Measurements from ENCODE around the gene DNTT. TPM values are rescaled to one million over a fixed set of nuclear protein-coding genes. Genes with fewer than 3 reads are reported as not detected.
"Not testable (repeated sequence)": the region's sequence is repeated elsewhere in the genome, so short reads cannot be mapped to it uniquely, and the experiment has no call there.

DNTT gene
- total RNA-seq, 1 donor = not detected

- no peak for TF ChIP-seq CTCF (IDR thresholded peaks at IDR 0.05; ENCODE audit: extremely low read depth, low read depth, low read length)
- H2AFZ ChIP-seq (ENCODE audit: low read length) = no peak overlapping the region
- DNase-seq (ENCODE audit: insufficient read length, low spot score, missing footprints) = peak; percentile 26
These were observed 2.3 kb downstream of the DNTT start for GRCh38 chr10:96306516-96306915.

GRCh38 chr10:96308854-96309253 lies 4.6 kb downstream of the DNTT start:
- H3K79me2 ChIP-seq (ENCODE audit: insufficient read depth, low read length); H2AFZ ChIP-seq (ENCODE audit: low read length); H4K20me1 ChIP-seq (ENCODE audit: insufficient read depth, low read length); DNase-seq (ENCODE audit: insufficient read length, low spot score, missing footprints); H3K4me3 ChIP-seq (ENCODE audit: insufficient read depth, low read length); H3K27ac ChIP-seq (ENCODE audit: low read depth, low read length); H3K9me3 ChIP-seq (ENCODE audit: low read depth, low read length); H3K4me2 ChIP-seq (ENCODE audit: insufficient read depth, low read length); H3K27me3 ChIP-seq (ENCODE audit: insufficient read depth, low read length); H3K4me1 ChIP-seq (ENCODE audit: insufficient read depth, low read length); H3K36me3 ChIP-seq (ENCODE audit: insufficient read depth, low read length): not testable (repeated sequence)

More at GRCh38 chr10:96306516-96306915, 2.3 kb downstream of the DNTT start:
- H3K27ac ChIP-seq (ENCODE audit: low read depth, low read length) = no peak overlapping the region
- no peaks in the 10 kb centered on the region for H3K79me2 ChIP-seq (ENCODE audit: insufficient read depth, low read length)
- H3K9me3 ChIP-seq (ENCODE audit: low read depth, low read length) = no peaks in the 10 kb centered on the region
- H3K27me3 ChIP-seq (ENCODE audit: insufficient read depth, low read length) = peaks cover 2% of the 10 kb centered on the region
- no peak overlapping the region for H3K4me2 ChIP-seq (ENCODE audit: insufficient read depth, low read length)
- H3K4me3 ChIP-seq (ENCODE audit: insufficient read depth, low read length) = no peak overlapping the region
- no peaks in the 10 kb centered on the region for H3K36me3 ChIP-seq (ENCODE audit: insufficient read depth, low read length)
- H3K4me1 ChIP-seq (ENCODE audit: insufficient read depth, low read length) = no peaks in the 10 kb centered on the region
- H4K20me1 ChIP-seq (ENCODE audit: insufficient read depth, low read length) = no peaks in the 10 kb centered on the region

- no peaks in the 10 kb centered on the region for H3K4me1 ChIP-seq (ENCODE audit: insufficient read depth, low read length)
- H3K79me2 ChIP-seq (ENCODE audit: insufficient read depth, low read length) = no peaks in the 10 kb centered on the region
- H3K36me3 ChIP-seq (ENCODE audit: insufficient read depth, low read length) = no peaks in the 10 kb centered on the region
- H3K9me3 ChIP-seq (ENCODE audit: low read depth, low read length) = no peaks in the 10 kb centered on the region
- no peaks in the 10 kb centered on the region for H3K27me3 ChIP-seq (ENCODE audit: insufficient read depth, low read length)
- H4K20me1 ChIP-seq (ENCODE audit: insufficient read depth, low read length) = no peaks in the 10 kb centered on the region
- H3K4me3 ChIP-seq (ENCODE audit: insufficient read depth, low read length) = no peak overlapping the region
- TF ChIP-seq CTCF (IDR thresholded peaks at IDR 0.05; ENCODE audit: extremely low read depth, low read depth, low read length) = no peak
- no peak overlapping the region for H3K27ac ChIP-seq (ENCODE audit: low read depth, low read length)
- H3K4me2 ChIP-seq (ENCODE audit: insufficient read depth, low read length) = no peak overlapping the region
- DNase-seq (ENCODE audit: insufficient read length, low spot score, missing footprints) = no peak
- no peak overlapping the region for H2AFZ ChIP-seq (ENCODE audit: low read length)
These were observed 5.5 kb downstream of the DNTT start for GRCh38 chr10:96309628-96310320.

- no peak overlapping the region for H3K4me2 ChIP-seq (ENCODE audit: insufficient read depth, low read length)
- H3K9me3 ChIP-seq (ENCODE audit: low read depth, low read length) = no peaks in the 10 kb centered on the region
- no peaks in the 10 kb centered on the region for H3K27me3 ChIP-seq (ENCODE audit: insufficient read depth, low read length)
- DNase-seq (ENCODE audit: insufficient read length, low spot score, missing footprints) = no peak
- no peaks in the 10 kb centered on the region for H4K20me1 ChIP-seq (ENCODE audit: insufficient read depth, low read length)
- TF ChIP-seq CTCF (IDR thresholded peaks at IDR 0.05; ENCODE audit: extremely low read depth, low read depth, low read length) = no peak
- H3K27ac ChIP-seq (ENCODE audit: low read depth, low read length) = no peak overlapping the region
- no peak overlapping the region for H2AFZ ChIP-seq (ENCODE audit: low read length)
- H3K79me2 ChIP-seq (ENCODE audit: insufficient read depth, low read length) = no peaks in the 10 kb centered on the region
- no peaks in the 10 kb centered on the region for H3K4me1 ChIP-seq (ENCODE audit: insufficient read depth, low read length)
- H3K36me3 ChIP-seq (ENCODE audit: insufficient read depth, low read length) = no peaks in the 10 kb centered on the region
- no peak overlapping the region for H3K4me3 ChIP-seq (ENCODE audit: insufficient read depth, low read length)
These were observed 6.1 kb downstream of the DNTT start for GRCh38 chr10:96310321-96310669.
